K562 (cell line): ENCODE measurements around the gene KHDC1. TPM values are rescaled to one million over a fixed set of nuclear protein-coding genes. Genes with fewer than 3 reads are reported as not detected.

Source experiments
- CC2D1A ChIP-seq: fragments of 450-650 bp; IDR thresholded peaks from 2 replicates; pipeline ENCODE4 v1.6.1; 2017; ENCODE audit warnings: mild to moderate bottlenecking
- CTBP1 ChIP-seq: fragments of 450-650 bp; IDR thresholded peaks from 2 replicates; pipeline ENCODE4 v1.6.1; 2016; ENCODE audit warnings: borderline replicate concordance
- E2F8 ChIP-seq: fragments of 450-650 bp; IDR thresholded peaks from 2 replicates; pipeline ENCODE4 v1.7.1; 2018; ENCODE audit warnings: mild to moderate bottlenecking, low read depth; ENCODE audit not compliant: partially characterized antibody
- ELK3 ChIP-seq: fragments of 450-650 bp; formaldehyde crosslinking; IDR thresholded peaks from 2 replicates; pipeline ENCODE4 v1.4.0; 2020; ENCODE audit warnings: mild to moderate bottlenecking
- GABPA ChIP-seq: fragments of 200-800 bp; sonication (Bioruptor generic); conservative IDR thresholded peaks from 2 replicates; pipeline ENCODE4 v1.6.1; 2016; ENCODE audit warnings: low read depth, missing genetic modification characterization, missing compliant biosample characterization
- HDAC1 ChIP-seq, 2 experiments: fragments of 450-650 bp; IDR thresholded peaks; 2 replicates each; pipeline ENCODE4 v1.6.1; 2016 to 2017; ENCODE audit warnings: inconsistent platforms in 1 of 2, mild to moderate bottlenecking in 1 of 2, moderate library complexity in 1 of 2
- KDM5B ChIP-seq: fragments of 200-600 bp; sonication (generic); IDR thresholded peaks from 2 replicates; pipeline ENCODE4 v1.6.1; 2012; ENCODE audit warnings: low read depth, mild to moderate bottlenecking, moderate library complexity, low read length, control low read depth, inconsistent platforms; ENCODE audit not compliant: insufficient replicate concordance
- MAZ ChIP-seq, 2 experiments: fragments of 450-650 bp in 1 of 2; sonication (generic) in 1 of 2; formaldehyde crosslinking; IDR thresholded peaks in 1 of 2; conservative IDR thresholded peaks in 1 of 2; 2 replicates each; pipeline versions ENCODE4 v1.4.0 to v1.5.0; 2020; ENCODE audit warnings: mild to moderate bottlenecking in 1 of 2, missing genetic modification reagents in 1 of 2
- NUFIP1 ChIP-seq: fragments of 450-650 bp; IDR thresholded peaks from 2 replicates; pipeline ENCODE4 v1.6.1; 2018; ENCODE audit not compliant: partially characterized antibody
- PRDM10 ChIP-seq: fragments of 450-650 bp; IDR thresholded peaks from 2 replicates; pipeline ENCODE4 v1.6.1; 2018; ENCODE audit not compliant: partially characterized antibody
- PREB ChIP-seq: sonication (generic); formaldehyde crosslinking; IDR thresholded peaks from 2 replicates; pipeline ENCODE4 v1.8.1; 2023; ENCODE audit warnings: mild to moderate bottlenecking, missing genetic modification reagents
- RB1 ChIP-seq: fragments of 450-650 bp; IDR thresholded peaks from 2 replicates; pipeline ENCODE4 v1.6.1; 2017; ENCODE audit warnings: low read depth, mild to moderate bottlenecking
- VEZF1 ChIP-seq: fragments of 200-800 bp; sonication (Bioruptor generic); IDR thresholded peaks from 2 replicates; pipeline ENCODE4 v1.6.1; 2017; ENCODE audit warnings: missing genetic modification characterization, missing compliant biosample characterization
- ZBTB7A ChIP-seq: IDR thresholded peaks from 2 replicates; pipeline ENCODE4 v1.6.1; 2011; ENCODE audit warnings: low read depth, mild to moderate bottlenecking, low read length, moderate library complexity, borderline replicate concordance; ENCODE audit not compliant: control insufficient read depth
- ZNF143 ChIP-seq: sonication (generic); formaldehyde crosslinking; IDR thresholded peaks from 2 replicates; pipeline ENCODE4 v1.9.0; 2022; ENCODE audit warnings: mild to moderate bottlenecking, missing genetic modification reagents
- polyA plus RNA-seq, 8 experiments: library from polyadenylated mRNA; depleted of rRNA in 4 of 8; stranded (reverse) in 5 of 8; unstranded in 3 of 8; fragments of >200 nt; fragmentation: Nextera tagmentation in 2 of 8; fragmentation: Illumina TruSeq in 1 of 8; extraction: Ambion mirVana in 2 of 8; extraction: Trizol in 1 of 8; gene quantifications; 2 replicates each; pipeline versions ENCODE4 v1.2.1 to v1.2.3, GENCODE V29; 2011 to 2014; ENCODE audit warnings: inconsistent platforms in 1 of 8, missing spikeins in 1 of 8
- total RNA-seq, 7 experiments: library from RNA; depleted of rRNA in 6 of 7; stranded (reverse); fragments of >200 nt in 6 of 7; fragmentation: Illumina TruSeq in 2 of 7; extraction: Trizol in 2 of 7; gene quantifications; 2 replicates each; pipeline versions ENCODE4 v1.2.1 to v1.2.3, GENCODE V29; 2011 to 2021; ENCODE audit warnings: low replicate concordance in 1 of 7

The KHDC1 gene
- total and polyA plus RNA-seq, 9 of the 15 experiments (the other 6 are each of a cell fraction or from before 2014, with no cell fraction given): 2.5 to 19.5 (median 8.0) TPM

GRCh38 chr6:73262671-73263569 is at the start of gene KHDC1 (continued):
- TF ChIP-seq PRDM10 (peak; percentile 88), CTBP1 (peak; percentile 64; the same call in 1 of the 2 replicates), E2F8 (peak; percentile 54), HDAC1 (IDR thresholded peaks at IDR 0.05) (0 out of 4 replicates have a peak, but pooled peaks of 1 of the 2 experiments have one; percentile 11), MAZ (CRISPR knock-in tag; conservative IDR thresholded peaks at IDR 0.05 in 1 of 2, IDR thresholded peaks at IDR 0.05 in 1 of 2) (peak; percentile 25 to 50; a peak in 2 of 4 replicates), ZNF143 (CRISPR knock-in tag) (no peak), ZBTB7A (peak; percentile 76), GABPA (tag) (peak; percentile 90), PREB (CRISPR knock-in tag) (no peak), VEZF1 (CRISPR knock-in tag) (peak; percentile 21), CC2D1A (no peak), NUFIP1 (no peak), KDM5B (peak; percentile 38), RB1 (peak; percentile 50; the same call in 1 of the 2 replicates), ELK3 (CRISPR knock-in tag) (no peak)
